Measurements from ENCODE around the gene TTC19. TPM values are rescaled to one million over a fixed set of nuclear protein-coding genes. Genes with fewer than 3 reads are reported as not detected.
"Not testable (repeated sequence)": the region's sequence is repeated elsewhere in the genome, so short reads cannot be mapped to it uniquely, and the experiment has no call there.

The TTC19 gene
- total RNA-seq, 2 donors from 2014 or later: 18.4 to 18.6 TPM

- no peak for DNase-seq (ENCODE audit: low spot score)
- intact Hi-C loops (cut with DNase I): no loop called here
These were observed 19.7 kb downstream of the TTC19 start for GRCh38 chr17:16019347-16019746.

- DNase-seq (ENCODE audit: low spot score): no peak
- intact Hi-C loops (cut with DNase I): no loop called here
These were observed 24.3 kb downstream of the TTC19 start for GRCh38 chr17:16023881-16024280.

- intact Hi-C loops (cut with DNase I): no loop called here
These were observed 25.6 kb downstream of the TTC19 start for GRCh38 chr17:16025202-16025601.

DNA sequence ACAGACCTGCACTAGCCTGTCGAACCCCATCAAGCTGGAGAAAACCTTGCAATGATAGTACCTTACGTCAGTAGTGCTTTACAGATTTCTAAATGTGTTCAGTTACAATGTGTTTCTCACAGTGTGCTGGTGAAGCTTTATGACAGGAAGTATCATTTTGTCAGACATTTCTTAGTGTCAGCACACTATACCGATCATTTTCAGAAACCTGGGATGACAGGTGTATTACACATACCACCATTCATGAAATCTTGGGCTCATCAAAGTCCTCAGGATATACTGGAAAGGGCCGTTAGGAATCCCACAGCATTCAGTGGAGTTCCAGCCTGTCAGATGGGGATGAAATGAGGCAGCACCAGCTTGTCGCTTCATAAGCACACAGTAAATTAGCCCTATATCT, 27.3 kb downstream of the TTC19 start:
- no peak for DNase-seq (ENCODE audit: low spot score)
- intact Hi-C loops (cut with DNase I): no loop called here

More at GRCh38 chr17:16025202-16025601, 25.6 kb downstream of the TTC19 start:
- DNase-seq (ENCODE audit: low spot score): no peak

- no peak for DNase-seq (ENCODE audit: low spot score)
- intact Hi-C loops (cut with DNase I): no loop called here
These were observed 28.3 kb downstream of the TTC19 start for GRCh38 chr17:16027708-16028584.

- no peak for DNase-seq (ENCODE audit: low spot score)
- intact Hi-C loops (cut with DNase I): no loop called here
These were observed 34.2 kb downstream of the TTC19 start for GRCh38 chr17:16033729-16034349.

- intact Hi-C loops (cut with DNase I): no loop called here
- no peak for DNase-seq (ENCODE audit: low spot score)
These were observed 36.6 kb downstream of the TTC19 start for GRCh38 chr17:16036261-16036660.

GRCh38 chr17:16037636-16038035, 38.0 kb downstream of the TTC19 start:
- no peak for DNase-seq (ENCODE audit: low spot score)
- intact Hi-C loops (cut with DNase I): no loop called here

- intact Hi-C loops (cut with DNase I): no loop called here
- DNase-seq (ENCODE audit: low spot score): no peak
These were observed 41.2 kb downstream of the TTC19 start for GRCh38 chr17:16040710-16041251.

DNA sequence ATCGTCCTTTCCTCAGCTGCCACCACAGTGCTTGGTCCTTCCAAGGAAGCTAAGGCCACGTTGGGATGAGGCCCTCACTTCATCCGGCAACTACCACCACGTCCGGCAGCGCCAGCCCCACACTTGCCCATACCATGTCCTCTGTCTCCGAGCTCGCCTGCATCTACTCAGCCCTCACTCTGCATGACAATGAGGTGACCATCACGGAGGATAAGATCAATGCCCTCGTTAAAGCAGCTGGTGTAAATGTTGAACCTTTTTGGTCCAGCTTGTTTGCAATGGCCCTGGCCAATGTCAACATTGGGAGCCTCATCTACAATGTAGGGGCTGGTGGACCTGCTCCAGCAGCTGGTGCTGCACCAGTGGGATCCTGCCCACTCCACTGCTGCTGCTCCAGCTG, 44.9 kb downstream of the TTC19 start:
- intact Hi-C loops (cut with DNase I): loop anchor here in 1 of 2 donors (2.0 kb wide), 1 partner anchor 22 kb away; no protein-coding TSS in a partner anchor
- no peak for DNase-seq (ENCODE audit: low spot score)

DNA sequence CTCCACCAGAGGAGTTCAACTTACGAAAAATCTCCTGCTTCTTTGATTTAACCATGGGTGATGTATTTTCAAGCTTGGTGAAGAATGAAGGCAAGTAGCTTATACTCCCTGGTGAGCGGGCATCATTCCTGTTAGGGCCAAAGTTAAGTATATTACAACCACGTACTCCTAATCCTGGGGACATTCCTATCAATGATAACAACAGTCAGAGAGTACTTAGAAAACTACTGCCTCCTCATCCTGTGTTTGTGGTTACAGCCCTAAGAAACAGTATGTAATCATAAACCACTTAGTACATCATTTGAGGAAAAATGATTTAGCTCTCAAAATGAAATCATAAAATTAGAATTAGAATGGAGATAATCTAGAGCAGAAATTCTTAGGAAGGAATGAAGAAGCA, 47.3 kb downstream of the TTC19 start:
- intact Hi-C loops (cut with DNase I): no loop called here
- no peak for DNase-seq (ENCODE audit: low spot score)

DNA sequence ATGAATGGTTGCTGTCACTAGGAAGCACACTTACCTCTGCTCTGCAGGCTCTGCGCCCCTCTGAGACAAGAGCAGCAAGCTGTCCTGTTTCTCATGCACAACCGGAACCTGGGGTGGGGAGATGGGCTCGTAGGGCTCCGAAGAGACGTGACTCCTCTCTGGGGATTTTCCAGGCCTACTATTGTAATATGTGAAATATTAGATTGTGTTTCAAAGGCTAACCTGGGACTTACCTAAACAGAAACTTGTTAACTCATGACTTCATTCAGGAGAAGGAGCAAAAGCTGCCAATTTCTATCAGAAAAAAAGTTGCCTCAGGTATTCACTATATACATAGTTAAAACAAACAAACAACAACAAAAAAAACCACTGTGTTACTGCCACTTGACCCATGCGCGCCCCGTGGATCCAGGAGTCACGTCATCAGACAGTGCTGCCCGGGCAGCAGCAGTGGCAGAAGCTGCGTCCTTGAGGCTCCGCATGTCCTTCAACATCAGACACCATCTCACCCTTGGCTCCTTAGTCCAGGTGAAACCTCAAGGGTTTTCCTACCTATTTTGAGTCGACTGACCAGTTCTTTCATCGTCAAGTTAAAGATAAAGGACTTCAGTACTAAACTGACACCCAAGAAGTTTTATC, 49.3 kb downstream of the TTC19 start:
- intact Hi-C loops (cut with DNase I): no loop called here

DNA sequence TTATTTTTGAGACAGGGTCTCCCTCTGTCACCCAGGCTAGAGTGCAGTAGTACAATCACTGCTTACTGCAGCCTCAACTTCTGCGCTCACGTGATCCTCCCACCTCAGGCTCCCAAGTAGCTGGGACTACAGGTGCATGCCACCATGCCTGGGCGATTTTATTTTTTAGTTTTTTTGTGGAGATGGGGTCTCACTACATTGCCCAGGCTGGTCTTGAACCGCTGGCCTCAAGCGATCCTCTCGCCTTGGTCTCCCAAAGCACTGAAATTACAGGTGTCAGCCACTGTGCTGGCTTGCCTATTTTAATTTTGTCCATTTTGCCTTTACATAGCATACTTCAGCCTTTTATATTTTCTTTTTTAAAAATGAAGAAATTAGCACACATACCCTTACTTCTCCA, 51.2 kb downstream of the TTC19 start:
- DNase-seq (ENCODE audit: low spot score): no peak
- intact Hi-C loops (cut with DNase I): no loop called here

More for the DNA sequence above, 49.3 kb downstream of the TTC19 start:
- DNase-seq (ENCODE audit: low spot score): no peak

DNA sequence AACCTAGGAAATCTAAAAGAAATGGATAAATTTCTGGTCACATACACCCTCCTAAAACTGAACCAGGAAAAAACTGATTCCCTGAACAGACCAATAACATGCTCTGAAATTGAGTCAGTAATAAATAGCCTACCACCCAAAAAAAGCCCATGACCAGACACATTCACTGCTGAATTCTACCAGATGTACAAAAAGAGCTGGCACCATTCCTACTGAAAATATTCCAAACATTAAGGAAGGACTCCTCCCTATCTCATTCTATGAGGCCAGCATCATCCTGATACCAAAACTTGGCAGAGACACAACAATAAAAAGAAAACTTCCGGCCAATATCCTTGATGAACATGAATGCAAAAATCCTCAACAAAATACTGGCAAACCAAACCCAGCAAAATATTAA, 52.9 kb downstream of the TTC19 start:
- intact Hi-C loops (cut with DNase I): no loop called here
- DNase-seq (ENCODE audit: low spot score): no peak

DNA sequence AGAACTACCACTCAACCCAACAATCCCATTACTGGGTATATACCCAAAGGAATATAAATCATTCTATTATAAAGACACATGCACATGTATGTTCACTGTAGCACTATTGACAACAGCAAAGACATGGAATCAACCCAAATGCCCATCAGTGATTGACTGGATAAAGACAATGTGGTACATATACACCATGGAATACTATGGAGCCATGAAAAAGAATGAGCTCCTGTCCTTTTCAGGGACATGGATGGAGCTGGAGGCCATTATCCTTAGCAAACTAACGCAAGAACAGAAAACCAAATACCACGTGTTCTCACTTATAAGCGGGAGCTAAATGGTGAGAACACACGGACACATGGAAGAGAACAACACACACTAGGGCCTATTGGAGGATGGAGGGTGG, 55.5 kb downstream of the TTC19 start:
- DNase-seq (ENCODE audit: low spot score); intact Hi-C loops (cut with DNase I): not testable (repeated sequence)

- intact Hi-C loops (cut with DNase I): no loop called here
- DNase-seq (ENCODE audit: low spot score): no peak
These were observed 62.0 kb downstream of the TTC19 start for GRCh38 chr17:16061631-16062030.

- intact Hi-C loops (cut with DNase I): loop anchor here in 1 of 2 donors (2.0 kb wide), 1 partner anchor 21 kb away; no protein-coding TSS in a partner anchor
- no peak for DNase-seq (ENCODE audit: low spot score)
These were observed 66.5 kb downstream of the TTC19 start for GRCh38 chr17:16066125-16066524.

GRCh38 chr17:16068323-16068722, 68.7 kb downstream of the TTC19 start:
- intact Hi-C loops (cut with DNase I): no loop called here
- no peak for DNase-seq (ENCODE audit: low spot score)

GRCh38 chr17:16072031-16072430, 72.4 kb downstream of the TTC19 start:
- intact Hi-C loops (cut with DNase I): no loop called here
- no peak for DNase-seq (ENCODE audit: low spot score)

DNA sequence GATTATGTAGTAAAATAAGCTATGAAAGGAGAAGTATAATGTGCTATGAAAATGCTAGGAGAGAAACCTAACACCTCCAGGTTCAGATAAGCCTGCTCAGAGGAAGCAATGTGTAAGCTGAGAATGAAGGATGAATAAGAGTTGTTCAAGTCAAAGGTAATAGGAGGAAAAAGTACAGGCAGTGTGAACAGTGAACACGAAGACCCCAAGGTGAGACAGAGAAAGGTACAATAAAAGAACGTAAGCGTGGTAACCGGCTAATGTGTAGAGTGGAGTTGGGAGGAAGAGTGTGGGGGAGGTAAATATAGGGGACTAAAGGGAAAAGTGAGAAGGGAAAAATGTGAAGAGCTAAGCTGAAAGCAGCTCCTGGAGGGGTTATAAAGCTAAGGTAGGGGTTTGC, 74.2 kb downstream of the TTC19 start:
- intact Hi-C loops (cut with DNase I): no loop called here
- DNase-seq (ENCODE audit: low spot score): no peak

Measured in posterior vena cava (tissue), 2 donors.